GDM1 (cell line): ENCODE data around the gene GPC3.

Source experiments
- DNase-seq: peaks from one replicate; lab custom pipeline; 2025; lab: John Stamatoyannopoulos, UW

GPC3 gene

DNA sequence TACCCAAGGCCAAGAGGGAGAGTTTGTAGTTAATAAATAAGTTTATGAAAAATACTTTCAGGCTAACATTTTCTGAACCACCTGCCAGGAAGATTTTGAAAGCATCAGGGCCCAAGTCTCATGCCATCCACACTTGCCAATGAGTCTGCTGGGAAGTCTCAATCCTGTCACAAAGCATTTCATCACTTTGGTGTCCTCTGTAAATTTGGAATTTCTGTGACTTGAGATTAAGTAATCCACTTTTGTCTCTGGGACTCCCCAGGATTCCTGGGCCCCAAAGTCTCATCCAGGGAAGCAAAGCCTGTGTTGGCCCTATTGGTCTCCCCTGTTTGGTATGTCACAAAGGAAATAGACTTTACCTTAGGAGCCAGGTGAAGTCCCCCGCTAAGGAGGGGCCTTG is 470.9 kb downstream of the GPC3 start:
- DNase-seq, result no peak

DNA sequence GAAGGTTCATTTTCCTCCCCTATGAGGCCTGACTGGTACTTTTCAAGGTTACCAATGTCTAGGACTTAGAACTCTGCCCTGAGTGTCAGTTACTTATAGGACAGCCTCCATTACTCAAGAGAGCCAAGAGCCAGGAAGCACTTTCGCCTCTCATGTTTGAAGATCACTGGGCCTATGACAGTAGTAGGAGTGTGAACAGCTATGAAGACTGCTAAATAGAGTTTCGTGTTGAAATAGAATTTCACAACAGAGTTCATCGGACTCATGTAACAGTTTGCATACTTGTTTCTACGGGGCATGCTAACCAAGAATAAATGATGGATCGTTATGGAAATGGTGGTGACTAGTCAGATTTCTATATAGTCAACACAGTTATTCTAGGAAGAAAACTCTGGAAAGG is 472.3 kb downstream of the GPC3 start:
- DNase-seq, result no peak

DNA sequence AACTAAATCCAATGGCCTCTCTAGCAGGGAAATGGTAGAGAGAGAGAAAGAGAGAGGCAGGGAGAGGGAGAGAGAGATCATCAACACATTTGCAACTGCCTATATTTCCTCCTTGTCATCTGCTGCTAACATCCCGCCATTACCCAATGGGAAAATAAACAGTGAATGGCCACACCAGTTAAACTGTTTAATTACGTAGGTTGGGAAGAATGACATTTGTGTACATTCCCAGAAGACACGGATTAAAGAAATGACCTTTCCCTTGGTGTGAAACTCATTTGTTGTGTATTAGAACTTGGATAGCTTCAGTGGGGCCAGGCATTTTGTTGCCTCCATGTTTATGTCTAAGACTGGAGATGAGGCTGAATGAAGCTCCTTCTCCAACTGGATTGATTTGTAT is 474.4 kb downstream of the GPC3 start:
- DNase-seq, result no peak

DNA sequence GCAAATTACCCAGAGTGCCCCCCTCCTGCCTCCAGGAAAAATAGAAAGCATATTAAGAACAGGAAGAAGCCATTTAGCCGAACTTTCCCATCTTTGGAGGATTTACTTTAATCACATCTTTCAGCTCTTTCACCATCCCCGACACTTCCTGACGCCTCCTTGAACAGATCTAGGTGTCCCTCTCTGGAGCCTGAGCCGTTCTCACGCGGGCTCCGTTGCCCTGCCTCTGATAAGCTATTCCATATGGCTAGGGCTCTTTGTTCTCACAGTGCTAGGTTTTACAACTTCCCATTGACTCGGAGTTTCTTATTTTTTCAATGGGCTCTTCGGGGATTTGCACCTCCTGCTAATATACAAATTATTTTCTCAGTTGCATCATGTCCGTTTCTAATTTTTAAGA is 488.0 kb downstream of the GPC3 start:
- no peak for DNase-seq

DNA sequence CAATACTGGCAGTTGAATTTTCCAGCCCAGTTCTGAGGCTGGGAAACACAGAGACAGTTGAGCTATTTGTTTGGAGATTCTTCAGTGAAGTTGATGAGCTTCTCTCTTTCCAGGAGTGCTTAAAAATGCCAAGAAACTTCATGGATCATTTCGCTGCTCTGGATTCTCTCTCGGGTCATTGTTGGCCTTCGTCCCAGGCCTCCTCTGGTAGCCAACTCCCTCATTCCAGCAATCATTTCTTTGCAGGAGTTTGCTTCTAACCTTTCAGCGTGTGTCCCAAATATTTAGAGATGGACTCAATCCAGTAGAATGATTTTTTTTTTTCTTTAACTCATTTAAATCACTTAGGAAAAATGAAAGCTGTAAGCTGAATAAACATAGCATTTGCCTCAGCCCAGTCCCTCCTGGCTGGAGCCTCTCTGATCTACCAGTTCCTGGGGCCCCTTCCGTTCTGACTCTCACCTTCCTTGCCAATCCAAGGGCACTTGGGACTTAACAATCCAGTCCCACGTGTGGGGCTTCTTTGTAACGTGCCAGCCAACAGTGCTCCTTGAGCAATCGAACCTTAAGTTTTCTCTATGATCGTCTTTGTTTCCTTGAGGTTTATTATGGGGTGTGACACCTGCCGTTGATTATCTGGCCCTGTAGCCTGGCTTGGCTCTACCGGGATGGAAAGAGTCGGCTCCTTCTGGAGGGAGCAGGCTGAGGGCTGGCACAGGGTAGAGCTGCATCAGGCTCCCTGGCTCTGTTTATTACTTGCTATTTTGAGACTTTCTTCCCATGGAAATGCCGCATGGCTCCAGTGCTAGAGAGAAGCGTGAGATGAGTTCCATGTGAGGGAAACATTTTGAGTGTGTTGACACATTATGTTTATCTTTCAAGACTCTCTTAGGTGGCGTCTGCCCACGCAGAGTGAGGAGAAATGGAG is 489.7 kb downstream of the GPC3 start:
- DNase-seq, result no peak

DNA sequence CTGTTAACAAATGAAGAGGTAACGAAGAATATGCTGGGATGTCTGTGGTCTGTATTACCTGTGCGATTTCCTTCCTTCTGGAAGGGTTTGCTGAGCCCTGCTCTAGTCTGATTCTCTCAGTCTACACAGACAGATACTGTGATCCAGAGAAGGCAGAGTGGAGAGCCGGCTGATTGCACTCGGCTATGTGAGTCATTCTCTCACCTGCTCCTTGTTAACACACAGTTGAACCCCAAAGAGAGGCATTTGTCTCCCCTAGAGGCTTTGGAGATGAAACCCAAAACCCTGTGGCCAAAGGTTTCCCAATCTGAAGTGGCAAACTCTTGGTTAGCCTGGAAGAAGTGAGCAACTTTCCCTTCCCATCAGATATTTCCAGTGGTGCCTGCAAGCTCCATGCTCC is 492.0 kb downstream of the GPC3 start:
- DNase-seq, result no peak

DNA sequence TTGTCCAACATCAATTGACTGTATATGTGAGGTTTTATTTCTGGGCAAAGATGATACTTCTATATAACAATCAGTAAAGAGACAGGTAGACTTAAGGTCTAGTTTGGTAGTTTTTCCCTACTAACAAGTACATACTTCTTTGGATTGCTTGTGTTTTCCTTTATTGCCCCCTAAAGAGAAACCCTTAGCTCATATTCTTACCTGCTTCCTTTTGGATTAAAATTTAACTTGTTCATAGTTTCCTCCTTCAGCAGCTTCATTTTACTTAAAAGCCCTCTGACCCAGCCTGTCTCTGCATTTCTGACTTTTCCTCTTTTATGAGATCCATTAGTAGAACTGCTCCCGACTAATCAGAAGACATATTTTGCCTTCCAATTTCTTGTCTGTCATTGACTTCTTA is 494.4 kb downstream of the GPC3 start:
- DNase-seq, result no peak
